Activated CD4-positive, alpha-beta memory T cell treated with anti-CD3 and anti-CD28 coated beads, Interleukin-2, amount 10 ng/mL, durations not matched to agents 7 days and 5 days (primary cell): ENCODE measurements around the gene RTL10. TPM values are rescaled to one million over a fixed set of nuclear protein-coding genes. Genes with fewer than 3 reads are reported as not detected.

Experiments used
- CTCF ChIA-PET: fragments of 350-600 bp; sonication (Branson Sonifier 250); formaldehyde crosslinking; loops from one replicate; lab custom pipeline; 2021; ENCODE audit warnings: antibody characterized with exemption, inconsistent platforms; lab: Charles Lee
- POLR2A ChIA-PET: fragments of 350-600 bp; sonication (Branson Sonifier 250); formaldehyde crosslinking; loops from one replicate; lab custom pipeline; 2021; ENCODE audit warnings: antibody characterized with exemption; lab: Charles Lee
- DNase-seq: peaks from one replicate; pipeline ENCODE4 v3.0.0-alpha.2; 2020
- H3K27ac Mint-ChIP-seq: one replicate; pipeline ENCODE4 v1.8.0; 2021; ENCODE audit warnings: mild to moderate bottlenecking, mixed read lengths
- H3K27me3 Mint-ChIP-seq: one replicate; pipeline ENCODE4 v1.8.0; 2021; ENCODE audit warnings: mixed read lengths
- H3K36me3 Mint-ChIP-seq: one replicate; pipeline ENCODE4 v1.8.0; 2021; ENCODE audit warnings: low read depth, mixed read lengths
- H3K4me1 Mint-ChIP-seq: one replicate; pipeline ENCODE4 v1.8.0; 2021; ENCODE audit warnings: mixed read lengths
- H3K4me3 Mint-ChIP-seq: one replicate; pipeline ENCODE4 v1.8.0; 2021; ENCODE audit warnings: mild to moderate bottlenecking, mixed read lengths
- H3K9me3 Mint-ChIP-seq: one replicate; pipeline ENCODE4 v1.8.0; 2021; ENCODE audit warnings: mixed read lengths
- total RNA-seq, 2 experiments: library from RNA; stranded (reverse); gene quantifications; one replicate each; pipeline ENCODE4 v1.2.3, GENCODE V29; 2021

Gene RTL10
- total RNA-seq, 2 experiments from 2014 or later: 13.3 to 13.5 TPM

- no peak overlapping the region for H3K27ac Mint-ChIP-seq
- DNase-seq: no peak
- ChIA-PET CTCF (no interaction called here), POLR2A (no interaction called here)
- H3K4me1 Mint-ChIP-seq: no peaks in the 10 kb centered on the region
- no peaks in the 10 kb centered on the region for H3K27me3 Mint-ChIP-seq
- no peaks in the 10 kb centered on the region for H3K9me3 Mint-ChIP-seq
- no peak overlapping the region for H3K4me3 Mint-ChIP-seq
- no peaks in the 10 kb centered on the region for H3K36me3 Mint-ChIP-seq
Measured at GRCh38 chr22:19862619-19863246, 8.1 kb upstream of the RTL10 start.

GRCh38 chr22:19859861-19860510, 5.3 kb upstream of the RTL10 start:
- H3K27me3 Mint-ChIP-seq: no peaks in the 10 kb centered on the region
- H3K9me3 Mint-ChIP-seq: no peaks in the 10 kb centered on the region
- no peak overlapping the region for H3K27ac Mint-ChIP-seq
- ChIA-PET CTCF (no interaction called here), POLR2A (no interaction called here)
- no peak overlapping the region for H3K4me3 Mint-ChIP-seq
- H3K4me1 Mint-ChIP-seq: peaks cover 13% of the 10 kb centered on the region
- no peaks in the 10 kb centered on the region for H3K36me3 Mint-ChIP-seq
- no peak for DNase-seq

DNA sequence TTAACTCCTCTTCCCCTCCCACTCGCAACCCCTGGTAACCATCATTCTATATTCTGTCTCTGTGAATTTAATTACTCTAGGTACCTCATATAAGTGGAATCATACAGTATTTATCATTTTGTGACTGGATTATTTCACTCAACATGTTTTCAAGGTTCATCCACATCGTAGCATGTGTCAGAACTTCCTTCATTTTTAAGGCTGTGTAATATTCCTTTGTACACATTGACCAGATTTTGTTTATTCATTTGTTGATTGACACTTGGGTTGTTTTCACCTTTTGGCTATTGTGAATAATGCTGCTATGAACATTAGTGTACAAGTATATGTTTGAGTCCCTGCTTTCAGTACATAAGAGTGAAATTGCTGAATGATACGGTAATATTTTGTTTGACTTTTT, 2.7 kb upstream of the RTL10 start:
- ChIA-PET POLR2A (no interaction called here), CTCF (no interaction called here)
- DNase-seq: no peak
- peaks cover 7% of the 10 kb centered on the region for H3K36me3 Mint-ChIP-seq
- no peak overlapping the region for H3K27ac Mint-ChIP-seq
- H3K9me3 Mint-ChIP-seq: no peaks in the 10 kb centered on the region
- peaks cover 31% of the 10 kb centered on the region for H3K4me1 Mint-ChIP-seq
- no peak overlapping the region for H3K4me3 Mint-ChIP-seq
- H3K27me3 Mint-ChIP-seq: no peaks in the 10 kb centered on the region

DNA sequence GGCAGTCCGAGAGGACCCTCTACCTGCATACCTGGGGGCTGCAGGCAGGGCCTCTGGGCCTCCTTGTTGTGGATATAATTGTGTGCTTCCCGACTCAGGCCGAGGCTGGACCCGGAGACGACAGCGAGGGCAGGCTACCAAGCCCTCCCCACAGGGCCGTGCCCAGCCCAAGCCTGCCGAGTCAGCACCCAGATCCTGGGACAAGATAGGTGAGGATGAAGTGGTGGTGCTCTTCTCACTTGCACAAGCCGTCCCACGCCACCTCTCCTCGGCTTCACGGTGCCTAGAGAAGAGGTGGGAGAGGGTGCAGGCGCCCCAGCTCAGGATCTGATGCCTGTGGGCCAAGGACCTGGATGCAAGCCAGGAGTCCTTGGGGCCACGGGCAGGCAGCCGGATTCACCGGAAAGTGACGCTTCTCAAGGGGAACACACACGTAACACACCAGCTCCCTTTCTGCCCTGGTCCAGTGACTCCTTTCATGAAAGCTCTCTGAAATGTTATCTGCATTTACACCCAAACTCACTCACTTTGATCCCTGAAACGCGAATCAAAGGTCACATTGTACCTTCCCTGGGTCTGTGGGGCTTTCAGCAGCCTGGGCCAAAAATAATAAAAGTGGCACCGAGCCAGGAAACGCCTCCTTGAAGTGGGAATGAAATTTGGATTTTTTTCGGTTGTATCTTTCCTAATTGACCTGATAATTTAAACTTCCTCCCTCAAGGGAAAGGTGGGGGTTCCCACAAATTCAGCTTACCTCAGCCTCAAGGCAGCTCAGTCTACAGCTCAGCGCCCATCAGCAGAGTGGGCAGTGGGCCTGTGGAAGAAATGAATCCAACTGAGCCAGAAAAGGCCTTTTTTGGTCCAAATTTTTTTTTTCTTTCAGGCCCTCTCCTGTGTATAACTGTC, 1.1 kb upstream of the RTL10 start:
- Mint-ChIP-seq H3K27me3 (no peaks in the 10 kb centered on the region), H3K36me3 (peaks cover 14% of the 10 kb centered on the region), H3K4me3 (peak overlapping the region; percentile 90), H3K4me1 (peaks cover 36% of the 10 kb centered on the region), H3K27ac (peak overlapping the region; percentile 90), H3K9me3 (no peaks in the 10 kb centered on the region)
- POLR2A ChIA-PET: interaction anchor here (0.6 to 3.2 kb wide), 20 partner anchors 9 to 711 kb away, joined by 3 to 45 read pairs (median 4); partner anchors contain the start of genes CDC45, COMT, ESS2 and GP1BB
- CTCF ChIA-PET: interaction anchor here (0.9 to 1.9 kb wide), 4 partner anchors 11 to 125 kb away, joined by 3 to 5 read pairs (median 4); no protein-coding TSS in a partner anchor
- DNase-seq: peak; percentile 65

GRCh38 chr22:19853879-19854777, 546 bp downstream of the RTL10 start:
- peak overlapping the region; percentile 90 for H3K27ac Mint-ChIP-seq
- ChIA-PET POLR2A (interaction anchor here (0.8 to 3.2 kb wide), 9 partner anchors 10 to 48 kb away, joined by 3 to 45 read pairs (median 7); no protein-coding TSS in a partner anchor), CTCF (no interaction called here)
- no peaks in the 10 kb centered on the region for H3K27me3 Mint-ChIP-seq
- peak; percentile 33 for DNase-seq
- peak overlapping the region; percentile 90 for H3K4me3 Mint-ChIP-seq
- peaks cover 36% of the 10 kb centered on the region for H3K4me1 Mint-ChIP-seq
- no peaks in the 10 kb centered on the region for H3K9me3 Mint-ChIP-seq
- H3K36me3 Mint-ChIP-seq: peaks cover 17% of the 10 kb centered on the region

DNA sequence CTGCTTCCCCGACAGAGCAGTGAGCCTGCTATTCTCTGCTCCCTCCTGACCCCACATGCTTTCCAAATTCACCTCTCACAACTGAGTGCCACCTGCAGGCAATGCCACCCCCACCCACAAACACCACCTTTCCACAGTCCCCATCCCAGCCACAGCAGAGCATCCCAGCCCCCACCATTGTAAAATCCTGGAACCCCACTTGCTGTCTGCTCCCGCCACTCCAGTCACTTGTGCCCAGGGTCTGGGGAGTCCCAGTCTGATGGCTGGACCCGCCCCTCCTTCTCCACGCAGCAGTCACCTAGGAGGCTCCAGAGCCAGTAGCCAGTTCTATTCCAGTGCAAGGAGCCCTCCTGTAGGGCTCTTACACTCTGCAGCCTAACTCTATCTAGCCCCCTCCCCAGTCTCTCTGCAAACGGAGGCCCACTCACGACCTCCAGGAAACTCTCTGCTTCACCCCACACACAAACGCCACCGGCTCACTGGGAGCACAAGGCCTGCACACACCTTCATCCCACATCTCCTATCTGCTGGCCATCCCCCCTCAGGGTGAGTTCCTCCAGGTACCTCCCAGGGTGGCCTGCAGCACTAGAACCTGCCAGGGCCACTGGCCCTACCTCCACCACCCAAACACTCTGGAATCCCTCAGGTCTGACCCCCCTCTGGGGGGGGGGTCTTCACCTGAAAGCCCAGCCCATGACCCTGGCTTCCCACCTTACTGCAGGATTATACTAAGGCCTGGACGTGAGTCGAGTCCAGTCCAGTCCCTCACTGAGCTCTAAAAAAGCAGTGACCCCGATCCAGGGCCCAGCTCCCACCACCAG, 1.4 kb downstream of the RTL10 start:
- CTCF ChIA-PET: no interaction called here
- H3K4me1 Mint-ChIP-seq: peaks cover 36% of the 10 kb centered on the region
- no peaks in the 10 kb centered on the region for H3K9me3 Mint-ChIP-seq

GRCh38 chr22:19852177-19852781, 2.4 kb downstream of the RTL10 start:
- CTCF ChIA-PET: no interaction called here
- no peaks in the 10 kb centered on the region for H3K27me3 Mint-ChIP-seq
- H3K36me3 Mint-ChIP-seq: peaks cover 17% of the 10 kb centered on the region
- DNase-seq: no peak
- no peaks in the 10 kb centered on the region for H3K9me3 Mint-ChIP-seq
- H3K4me1 Mint-ChIP-seq: peaks cover 34% of the 10 kb centered on the region
- peak overlapping the region; percentile 90 for H3K4me3 Mint-ChIP-seq
- H3K27ac Mint-ChIP-seq: no peak overlapping the region
- POLR2A ChIA-PET: no interaction called here

More for the DNA sequence above, 1.4 kb downstream of the RTL10 start:
- Mint-ChIP-seq H3K36me3 (peaks cover 17% of the 10 kb centered on the region), H3K27me3 (no peaks in the 10 kb centered on the region), H3K27ac (peak overlapping the region; percentile 68), H3K4me3 (peak overlapping the region; percentile 90)
- POLR2A ChIA-PET: interaction anchor here (1.1 to 3.2 kb wide), 3 partner anchors 9 to 38 kb away, joined by 5 to 45 read pairs (median 11); no protein-coding TSS in a partner anchor
- no peak for DNase-seq

GRCh38 chr22:19851291-19852176, 3.1 kb downstream of the RTL10 start:
- no peak for DNase-seq
- H3K27ac Mint-ChIP-seq: no peak overlapping the region
- peaks cover 28% of the 10 kb centered on the region for H3K4me1 Mint-ChIP-seq
- H3K4me3 Mint-ChIP-seq: peak overlapping the region; percentile 17
- peaks cover 19% of the 10 kb centered on the region for H3K36me3 Mint-ChIP-seq
- CTCF ChIA-PET: no interaction called here
- POLR2A ChIA-PET: no interaction called here
- H3K9me3 Mint-ChIP-seq: no peaks in the 10 kb centered on the region
- no peaks in the 10 kb centered on the region for H3K27me3 Mint-ChIP-seq

DNA sequence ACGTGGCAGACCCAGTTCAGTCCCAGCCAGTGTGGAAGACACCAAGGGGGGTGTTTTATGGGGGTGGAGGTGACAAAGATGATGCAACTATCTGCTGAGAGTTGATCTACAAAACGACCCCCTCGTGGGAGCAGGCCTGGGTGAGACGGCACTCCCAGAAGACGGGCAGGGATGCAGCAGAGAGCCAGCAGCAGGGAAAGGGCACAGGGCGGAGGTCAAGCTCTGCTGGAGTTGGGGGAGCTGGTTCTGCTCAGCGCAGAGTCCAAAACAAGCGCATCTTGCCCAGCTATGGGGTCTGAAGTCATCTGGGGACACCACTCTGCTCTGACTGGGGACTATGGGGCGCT, 3.9 kb downstream of the RTL10 start:
- Mint-ChIP-seq H3K27me3 (no peaks in the 10 kb centered on the region), H3K9me3 (no peaks in the 10 kb centered on the region), H3K36me3 (peaks cover 19% of the 10 kb centered on the region), H3K27ac (no peak overlapping the region), H3K4me3 (no peak overlapping the region), H3K4me1 (peaks cover 23% of the 10 kb centered on the region)
- ChIA-PET CTCF (no interaction called here), POLR2A (no interaction called here)
- no peak for DNase-seq

DNA sequence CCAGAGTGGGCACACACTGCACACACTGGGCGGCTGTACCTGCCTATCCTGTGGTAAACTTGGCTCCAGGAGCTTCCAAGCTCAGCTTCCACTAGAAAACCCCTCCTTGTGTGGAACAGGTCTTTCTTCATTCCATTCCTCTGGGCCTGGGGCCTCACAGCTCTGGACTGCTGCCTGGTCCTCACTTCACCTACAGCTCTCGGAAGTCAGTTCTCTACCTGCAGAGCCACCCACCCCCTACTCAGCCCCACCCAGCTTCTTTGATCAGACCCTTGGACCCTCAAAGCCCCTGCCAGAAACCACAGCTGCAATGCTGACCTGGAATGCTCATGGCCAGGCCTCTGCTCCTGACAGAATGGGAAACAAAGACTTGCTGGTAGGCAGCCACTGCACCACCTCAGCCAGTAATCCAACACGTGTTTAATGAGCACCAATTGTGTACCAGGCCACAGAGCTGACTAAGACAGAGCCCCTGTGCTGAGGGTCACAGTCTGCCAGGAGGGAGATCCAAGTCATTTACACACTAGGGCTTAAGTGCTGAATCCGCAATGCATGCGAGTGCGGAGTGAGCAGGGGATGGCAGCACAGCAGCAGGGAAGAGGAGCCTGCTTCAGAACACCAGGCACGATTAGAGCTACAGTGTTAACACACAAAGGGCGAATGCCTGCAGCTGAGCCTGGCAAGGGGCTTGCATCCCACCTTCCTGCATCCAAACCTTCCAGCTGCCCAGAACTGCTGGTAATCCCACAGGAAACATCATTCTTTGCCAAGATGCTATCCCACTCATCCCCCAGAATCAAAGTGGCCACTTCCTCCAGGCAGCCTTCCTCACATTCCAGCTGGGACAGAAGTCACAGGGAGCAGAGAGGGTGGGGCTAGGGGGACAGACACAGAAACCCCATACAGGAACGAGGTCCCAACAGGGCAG, 4.6 kb downstream of the RTL10 start:
- CTCF ChIA-PET: no interaction called here
- H3K27ac Mint-ChIP-seq: no peak overlapping the region
- POLR2A ChIA-PET: no interaction called here
- peaks cover 19% of the 10 kb centered on the region for H3K36me3 Mint-ChIP-seq
- H3K4me1 Mint-ChIP-seq: peaks cover 23% of the 10 kb centered on the region
- no peaks in the 10 kb centered on the region for H3K9me3 Mint-ChIP-seq
- H3K4me3 Mint-ChIP-seq: no peak overlapping the region
- no peaks in the 10 kb centered on the region for H3K27me3 Mint-ChIP-seq
- DNase-seq: no peak
